Naive thymus-derived CD4-positive, alpha-beta T cell (primary cell): ENCODE measurements around the gene CYP26A1. TPM values are rescaled to one million over a fixed set of nuclear protein-coding genes. Genes with fewer than 3 reads are reported as not detected.

ENCODE experiments used
- ATAC-seq: fragments of 150-1000 bp; cut with Tn5 transposase; 2 replicates; pipeline ENCODE4 v1.10.0; 2021; ENCODE audit warnings: mild to moderate bottlenecking, moderate library complexity
- CTCF ChIA-PET: fragments of 350-600 bp; sonication (Branson Sonifier 250); formaldehyde crosslinking; loops from one replicate; lab custom pipeline; 2021; ENCODE audit warnings: antibody characterized with exemption; lab: Charles Lee
- POLR2A ChIA-PET: fragments of 350-600 bp; sonication (Branson Sonifier 250); formaldehyde crosslinking; loops from one replicate; lab custom pipeline; 2021; ENCODE audit warnings: antibody characterized with exemption, inconsistent platforms; lab: Charles Lee
- DNase-seq, 9 donors: peaks; one replicate each; pipeline versions ENCODE4 v3.0.0 to v3.0.0-alpha.2; 2020 to 2022; ENCODE audit warnings: mixed read lengths in 1 of 9
- H3K27ac ChIP-seq: one replicate; pipeline ENCODE4 v1.7.0; 2013; ENCODE audit warnings: mild to moderate bottlenecking, low read depth, low read length, moderate library complexity
- H3K27me3 ChIP-seq, 2 donors: one replicate each; pipeline ENCODE4 v1.7.0; 2013; ENCODE audit warnings: low read length in 2 of 2, mild to moderate bottlenecking in 2 of 2, moderate library complexity in 2 of 2; ENCODE audit not compliant: control insufficient read depth in 2 of 2, insufficient read depth in 2 of 2
- H3K36me3 ChIP-seq, 3 experiments: 1 replicate in 2 of 3; 2 replicates in 1 of 3; pipeline ENCODE4 v1.7.0; 2013; ENCODE audit warnings: low read length in 3 of 3, mild to moderate bottlenecking in 3 of 3, moderate library complexity in 1 of 3; ENCODE audit not compliant: insufficient read depth in 3 of 3, control insufficient read depth in 2 of 3
- H3K4me1 ChIP-seq, 2 donors: one replicate each; pipeline ENCODE4 v1.7.0; 2013; ENCODE audit warnings: low read length in 2 of 2, mild to moderate bottlenecking in 2 of 2, moderate library complexity in 1 of 2; ENCODE audit not compliant: control insufficient read depth in 2 of 2, insufficient read depth in 2 of 2
- H3K4me3 ChIP-seq: 2 replicates; pipeline ENCODE4 v1.7.0; 2013; ENCODE audit warnings: mild to moderate bottlenecking, low read length
- H3K9me3 ChIP-seq, 3 experiments: 1 replicate in 2 of 3; 2 replicates in 1 of 3; pipeline ENCODE4 v1.7.0; 2013; ENCODE audit warnings: low read length in 3 of 3; ENCODE audit not compliant: control insufficient read depth in 2 of 3
- H3K27ac Mint-ChIP-seq, 9 donors: one replicate each; pipeline ENCODE4 v1.8.0; 2020 to 2022; ENCODE audit warnings: mixed read lengths in 9 of 9, mild to moderate bottlenecking in 8 of 9, moderate library complexity in 5 of 9, inconsistent platforms in 2 of 9
- H3K27me3 Mint-ChIP-seq, 5 donors: one replicate each; pipeline ENCODE4 v1.8.0; 2021 to 2022; ENCODE audit warnings: mixed read lengths in 5 of 5, mild to moderate bottlenecking in 1 of 5
- H3K36me3 Mint-ChIP-seq, 5 donors: one replicate each; pipeline ENCODE4 v1.8.0; 2020 to 2022; ENCODE audit warnings: mixed read lengths in 5 of 5, mild to moderate bottlenecking in 3 of 5, inconsistent platforms in 1 of 5
- H3K4me1 Mint-ChIP-seq, 7 donors: one replicate each; pipeline ENCODE4 v1.8.0; 2020 to 2022; ENCODE audit warnings: mixed read lengths in 7 of 7, mild to moderate bottlenecking in 3 of 7, inconsistent platforms in 1 of 7
- H3K4me3 Mint-ChIP-seq, 10 donors: one replicate each; pipeline ENCODE4 v1.8.0; 2020 to 2022; ENCODE audit warnings: mild to moderate bottlenecking in 10 of 10, mixed read lengths in 10 of 10, moderate library complexity in 6 of 10, inconsistent platforms in 2 of 10
- H3K9me3 Mint-ChIP-seq, 11 donors: one replicate each; pipeline ENCODE4 v1.8.0; 2020 to 2022; ENCODE audit warnings: mixed read lengths in 11 of 11, mild to moderate bottlenecking in 4 of 11, inconsistent platforms in 1 of 11, moderate library complexity in 1 of 11
- intact Hi-C, 2 donors: fragments of 100-400 bp; cut with micrococcal nuclease; formaldehyde crosslinking; loops; one replicate each; pipeline ENCODE4 v1.15.1; 2023
- polyA plus RNA-seq, 2 donors: library from polyadenylated mRNA; unstranded; fragments of 300-500 nt; fragmentation: Illumina TruSeq; gene quantifications; one replicate each; pipeline ENCODE4 v1.2.3, GENCODE V29; 2021
- total RNA-seq, 6 experiments: library from RNA in 5 of 6; stranded (reverse) in 5 of 6; gene quantifications; 1 replicate in 5 of 6; 2 replicates in 1 of 6; pipeline ENCODE4 v1.2.3 and lab custom pipeline; 2021 to 2026

Gene CYP26A1
- total and polyA plus RNA-seq, 7 experiments from 2014 or later: not detected

DNA sequence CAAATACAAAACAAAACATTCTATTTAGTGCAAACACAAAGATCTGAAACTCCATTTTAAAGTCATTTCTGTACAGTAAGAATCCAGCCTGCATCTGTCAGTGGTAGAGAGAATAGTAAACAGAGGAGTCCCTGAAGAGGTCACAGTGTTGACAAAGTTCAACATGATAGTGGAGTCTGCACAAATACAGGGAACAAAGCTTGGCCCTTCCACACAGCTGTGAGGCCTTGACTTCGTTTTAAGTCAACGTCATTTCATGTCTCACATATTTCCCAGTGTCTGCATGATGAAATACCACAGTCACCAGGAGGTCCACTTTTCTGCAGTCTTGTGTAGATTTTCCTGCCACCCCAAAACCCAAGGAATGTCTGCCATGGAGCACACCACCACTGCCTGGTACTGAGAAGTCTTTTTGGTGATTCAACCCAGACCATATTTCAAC lies 33.0 kb downstream of the CYP26A1 start:
- no peaks in the 10 kb centered on the region for H3K4me1 ChIP-seq
- ChIA-PET POLR2A (interaction anchor here (0.6 kb wide), 1 partner anchor 178 kb away, joined by 5 read pairs; no protein-coding TSS in a partner anchor), CTCF (interaction anchor here (0.7 to 1.0 kb wide), 2 partner anchors 9 to 181 kb away, joined by 3 read pairs; no protein-coding TSS in a partner anchor)
- DNase-seq: no peak
- H3K4me3 ChIP-seq: no peak overlapping the region
- peaks cover 0 to 20% (median 5%) of the 10 kb centered on the region in 11 donors for H3K9me3 Mint-ChIP-seq
- H3K27ac ChIP-seq: no peak overlapping the region
- H3K27me3 ChIP-seq: no peaks in the 10 kb centered on the region
- H3K4me1 Mint-ChIP-seq: no peaks in the 10 kb centered on the region
- peaks cover 0 to 11% (median 4%) of the 10 kb centered on the region in 5 donors for H3K27me3 Mint-ChIP-seq
- no peak overlapping the region for H3K4me3 Mint-ChIP-seq
- intact Hi-C loops: no loop called here
- no peaks in the 10 kb centered on the region for H3K36me3 ChIP-seq
- H3K27ac Mint-ChIP-seq: peak overlapping the region in 1 of 9 donors; percentile 23
- no peaks in the 10 kb centered on the region for H3K9me3 ChIP-seq
- peaks cover 0 to 6% (median 0%) of the 10 kb centered on the region in 5 donors for H3K36me3 Mint-ChIP-seq
- ATAC-seq: no peak

- H3K36me3 Mint-ChIP-seq: no peaks in the 10 kb centered on the region
- POLR2A ChIA-PET: interaction anchor here (0.8 kb wide), 1 partner anchor 33 kb away, joined by 3 read pairs; no protein-coding TSS in a partner anchor
Observed at GRCh38 chr10:93110472-93111146, 36.9 kb downstream of the CYP26A1 start.

DNA sequence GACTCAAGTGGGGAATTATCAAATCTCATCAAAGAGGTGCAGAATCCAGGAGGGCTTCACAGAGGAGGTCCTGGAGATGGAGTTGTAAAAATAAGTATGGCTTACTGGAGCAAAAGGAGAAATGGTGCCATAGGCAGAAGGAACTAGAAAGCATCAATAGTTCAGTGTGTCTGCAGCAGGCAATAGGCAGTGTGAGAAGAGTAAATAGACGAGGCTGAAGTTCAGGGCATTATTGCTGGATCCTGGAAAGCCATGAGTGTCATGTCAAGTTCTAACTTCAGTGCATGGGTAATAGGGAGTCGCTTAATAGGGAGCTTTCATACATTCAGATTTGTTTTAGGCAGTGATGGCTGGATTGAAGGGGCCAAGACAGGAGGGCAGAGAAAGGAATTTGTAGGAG lies 39.3 kb downstream of the CYP26A1 start:
- H3K4me3 ChIP-seq: no peak overlapping the region
- H3K4me1 ChIP-seq: peaks cover 4 to 15% of the 10 kb centered on the region in 2 donors
- peaks cover 0 to 17% (median 9%) of the 10 kb centered on the region in 5 donors for H3K27me3 Mint-ChIP-seq
- H3K4me1 Mint-ChIP-seq: peaks cover 0 to 37% (median 17%) of the 10 kb centered on the region in 7 donors
- DNase-seq: no peak
- H3K9me3 Mint-ChIP-seq: no peaks in the 10 kb centered on the region
- ChIA-PET POLR2A (no interaction called here), CTCF (no interaction called here)
- no peaks in the 10 kb centered on the region for H3K36me3 Mint-ChIP-seq
- no peak for ATAC-seq
- intact Hi-C loops: loop anchor here in 1 of 2 donors (10.0 kb wide), 1 partner anchor 228 kb away; no protein-coding TSS in a partner anchor
- H3K9me3 ChIP-seq: no peaks in the 10 kb centered on the region
- H3K27ac Mint-ChIP-seq: peak overlapping the region in 2 of 9 donors; percentile 26 to 65
- H3K27me3 ChIP-seq: no peaks in the 10 kb centered on the region
- H3K27ac ChIP-seq: no peak overlapping the region
- H3K36me3 ChIP-seq: no peaks in the 10 kb centered on the region
- no peak overlapping the region for H3K4me3 Mint-ChIP-seq

More at GRCh38 chr10:93110472-93111146, 36.9 kb downstream of the CYP26A1 start:
- H3K4me1 Mint-ChIP-seq: peaks cover 0 to 20% (median 10%) of the 10 kb centered on the region in 7 donors
- H3K4me3 ChIP-seq: no peak overlapping the region
- ATAC-seq (no peak), DNase-seq (no peak)
- no peaks in the 10 kb centered on the region for H3K9me3 ChIP-seq
- CTCF ChIA-PET: no interaction called here
- no peaks in the 10 kb centered on the region for H3K36me3 ChIP-seq
- H3K4me1 ChIP-seq: peaks cover 3 to 6% of the 10 kb centered on the region in 2 donors
- peaks cover 0 to 17% (median 9%) of the 10 kb centered on the region in 5 donors for H3K27me3 Mint-ChIP-seq
- no peak overlapping the region for H3K27ac ChIP-seq
- H3K4me3 Mint-ChIP-seq: no peak overlapping the region
- H3K9me3 Mint-ChIP-seq: no peaks in the 10 kb centered on the region
- H3K27me3 ChIP-seq: no peaks in the 10 kb centered on the region
- intact Hi-C loops: loop anchor here in 1 of 2 donors (10.0 kb wide), 1 partner anchor 226 kb away; no protein-coding TSS in a partner anchor
- no peak overlapping the region for H3K27ac Mint-ChIP-seq

DNA sequence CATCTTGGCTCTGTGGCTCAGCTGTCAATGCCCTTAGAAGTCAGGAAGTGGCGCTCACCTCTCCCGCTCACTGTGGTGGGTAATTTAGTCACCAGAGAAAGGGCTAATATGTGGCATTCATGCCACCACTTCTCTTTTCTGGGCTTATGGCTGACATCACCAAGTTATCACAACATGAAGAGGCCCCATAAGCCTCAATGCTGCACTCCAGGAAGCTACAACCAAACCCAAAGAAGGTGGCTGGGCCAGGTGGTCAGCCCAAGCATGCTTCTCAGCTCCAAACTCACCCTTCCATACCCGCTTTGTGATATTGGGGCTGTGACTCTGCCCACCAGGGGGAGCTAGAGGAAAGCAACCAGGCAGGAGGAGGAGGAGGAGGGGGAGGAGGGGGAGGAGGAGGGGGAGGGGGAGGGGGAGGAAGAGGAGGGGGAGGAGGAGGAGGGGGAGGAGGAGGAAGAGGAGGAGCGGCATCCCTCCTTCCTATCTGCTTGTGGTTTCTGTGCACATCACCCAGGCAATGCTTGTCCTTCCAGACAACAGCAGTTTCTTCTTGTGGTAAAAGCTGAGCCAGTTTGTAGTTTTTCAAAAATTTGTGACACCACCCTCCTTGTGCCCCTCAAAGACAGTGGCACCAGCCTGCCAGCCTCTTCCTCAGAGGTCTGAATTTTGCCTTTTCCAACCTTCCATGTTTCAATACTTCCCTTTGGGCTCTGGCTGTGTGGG lies 42.1 kb downstream of the CYP26A1 start:
- intact Hi-C loops: loop anchor here (1.0 to 10.0 kb wide), 6 partner anchors 173 to 381 kb away; partner anchors contain the start of genes CEP55 (in 1 of the 2) and MYOF (in 1 of the 2)
- Mint-ChIP-seq H3K4me3 (peak overlapping the region in 5 of 10 donors; percentile 21 to 57 (median 41)), H3K27ac (peak overlapping the region in 8 of 9 donors; percentile 12 to 80 (median 44)), H3K36me3 (no peaks in the 10 kb centered on the region), H3K27me3 (peaks cover 0 to 27% (median 9%) of the 10 kb centered on the region in 5 donors), H3K9me3 (no peaks in the 10 kb centered on the region), H3K4me1 (peaks cover 0 to 50% (median 17%) of the 10 kb centered on the region in 7 donors)
- H3K9me3 ChIP-seq: no peaks in the 10 kb centered on the region
- ChIA-PET CTCF (interaction anchor here (0.6 to 2.3 kb wide), 13 partner anchors 10 to 373 kb away, joined by 3 to 10 read pairs (median 3); no protein-coding TSS in a partner anchor), POLR2A (no interaction called here)
- no peaks in the 10 kb centered on the region for H3K36me3 ChIP-seq
- H3K4me3 ChIP-seq: no peak overlapping the region
- H3K27me3 ChIP-seq: no peaks in the 10 kb centered on the region
- peaks cover 4 to 15% of the 10 kb centered on the region in 2 donors for H3K4me1 ChIP-seq
- H3K27ac ChIP-seq: no peak overlapping the region
- peak; percentile 51 to 77 (median 69) for DNase-seq
- ATAC-seq: peak; percentile 82

- peaks cover 2 to 9% (median 5%) of the 10 kb centered on the region in 5 donors for H3K36me3 Mint-ChIP-seq
- Histone ChIP-seq H3K27ac (no peak overlapping the region), H3K4me1 (peaks cover 6 to 24% of the 10 kb centered on the region in 2 donors), H3K27me3 (no peaks in the 10 kb centered on the region), H3K9me3 (peaks cover 0 to 2% (median 2%) of the 10 kb centered on the region in 3 experiments), H3K4me3 (no peak overlapping the region), H3K36me3 (no peaks in the 10 kb centered on the region)
- H3K4me3 Mint-ChIP-seq: no peak overlapping the region
- POLR2A ChIA-PET: no interaction called here
- ATAC-seq: no peak
- H3K27me3 Mint-ChIP-seq: peaks cover 0 to 13% (median 0%) of the 10 kb centered on the region in 5 donors
- H3K9me3 Mint-ChIP-seq: peaks cover 3 to 12% (median 9%) of the 10 kb centered on the region in 11 donors
- H3K27ac Mint-ChIP-seq: no peak overlapping the region
- intact Hi-C loops: loop anchor here in 1 of 2 donors (10.0 kb wide), 1 partner anchor 1327 kb away; the partner anchor contains the start of gene TNKS2
- H3K4me1 Mint-ChIP-seq: peaks cover 8 to 71% (median 44%) of the 10 kb centered on the region in 7 donors
- DNase-seq: no peak
- CTCF ChIA-PET: no interaction called here
Observed at GRCh38 chr10:93121311-93121710, 47.6 kb downstream of the CYP26A1 start.

GRCh38 chr10:93123766-93124165 lies 50.1 kb downstream of the CYP26A1 start:
- Histone ChIP-seq H3K9me3 (peaks cover 0 to 8% (median 4%) of the 10 kb centered on the region in 3 experiments), H3K36me3 (no peaks in the 10 kb centered on the region), H3K27ac (no peak overlapping the region), H3K4me1 (peaks cover 6 to 20% of the 10 kb centered on the region in 2 donors), H3K27me3 (no peaks in the 10 kb centered on the region), H3K4me3 (no peak overlapping the region)
- POLR2A ChIA-PET: no interaction called here
- Mint-ChIP-seq H3K27ac (peak overlapping the region in 7 of 9 donors; percentile 35 to 93 (median 68)), H3K36me3 (peaks cover 6 to 15% (median 9%) of the 10 kb centered on the region in 5 donors), H3K27me3 (peaks cover 0 to 13% (median 0%) of the 10 kb centered on the region in 5 donors), H3K4me3 (peak overlapping the region in 9 of 10 donors; percentile 34 to 86 (median 78)), H3K4me1 (peaks cover 7 to 59% (median 43%) of the 10 kb centered on the region in 7 donors), H3K9me3 (peaks cover 4 to 34% (median 14%) of the 10 kb centered on the region in 11 donors)
- intact Hi-C loops: loop anchor here in 1 of 2 donors (10.0 kb wide), 1 partner anchor 1329 kb away; the partner anchor contains the start of gene TNKS2
- peak in 1 of 9 donors; percentile 9 for DNase-seq
- no peak for ATAC-seq
- CTCF ChIA-PET: interaction anchor here (1.6 kb wide), 1 partner anchor 230 kb away, joined by 4 read pairs; no protein-coding TSS in a partner anchor
